ENCODE data around the gene TESK1. TPM values are rescaled to one million over a fixed set of nuclear protein-coding genes. Genes with fewer than 3 reads are reported as not detected.

Gene TESK1
- total and polyA plus RNA-seq, 2 donors (not counting 1 experiment from before 2014, with no cell fraction given): 43.8 to 94.1 TPM

DNA sequence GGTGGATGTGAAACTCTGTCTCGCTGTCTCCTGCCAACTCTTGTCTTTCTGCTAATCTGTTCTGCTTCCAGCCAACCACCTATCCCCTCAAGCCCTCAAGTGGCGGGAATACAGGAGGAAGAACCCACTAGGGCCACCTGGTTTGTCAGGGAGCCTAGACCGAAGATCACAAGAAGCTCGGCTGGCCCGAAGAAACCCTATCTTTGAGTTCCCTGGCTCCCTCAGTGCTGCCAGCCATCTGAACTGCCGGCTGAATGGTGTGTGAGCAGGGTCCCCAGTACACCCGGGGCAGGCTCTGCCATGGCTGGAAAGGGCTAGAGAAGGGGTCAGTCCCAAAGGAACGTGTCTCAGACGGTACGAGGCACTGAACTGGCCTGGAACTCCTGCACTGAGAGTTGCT, 49.2 kb upstream of the TESK1 start:
- no peaks in the 10 kb centered on the region for H3K9me3 Mint-ChIP-seq (ENCODE audit: insufficient read depth)
- H3K4me1 ChIP-seq (ENCODE audit: control insufficient read depth in 2 of 2, insufficient read depth in 2 of 2, low read length in 2 of 2): peaks cover 4 to 5% of the 10 kb centered on the region in 2 donors
- ATAC-seq (ENCODE audit: low read depth) (no peak), DNase-seq (no peak)
- no peak overlapping the region for H2AFZ ChIP-seq (ENCODE audit: insufficient read depth, low read depth, low read length, poor library complexity, severe bottlenecking)
- no peak overlapping the region for H3K4me3 Mint-ChIP-seq
- no peaks in the 10 kb centered on the region for H3K27me3 Mint-ChIP-seq
- no peak overlapping the region for H3K27ac ChIP-seq (ENCODE audit: low read length in 2 of 2)
- H3K4me3 ChIP-seq (ENCODE audit: control extremely low read depth in 1 of 5, extremely low read depth in 1 of 5, insufficient read depth in 1 of 5, low read depth in 2 of 5, low read length in 4 of 5): no peak overlapping the region
- no peak overlapping the region for H3K4me2 ChIP-seq (replicated peaks; ENCODE audit: low read depth, low read length, poor library complexity, severe bottlenecking)
- TF ChIP-seq, protein P1, sequence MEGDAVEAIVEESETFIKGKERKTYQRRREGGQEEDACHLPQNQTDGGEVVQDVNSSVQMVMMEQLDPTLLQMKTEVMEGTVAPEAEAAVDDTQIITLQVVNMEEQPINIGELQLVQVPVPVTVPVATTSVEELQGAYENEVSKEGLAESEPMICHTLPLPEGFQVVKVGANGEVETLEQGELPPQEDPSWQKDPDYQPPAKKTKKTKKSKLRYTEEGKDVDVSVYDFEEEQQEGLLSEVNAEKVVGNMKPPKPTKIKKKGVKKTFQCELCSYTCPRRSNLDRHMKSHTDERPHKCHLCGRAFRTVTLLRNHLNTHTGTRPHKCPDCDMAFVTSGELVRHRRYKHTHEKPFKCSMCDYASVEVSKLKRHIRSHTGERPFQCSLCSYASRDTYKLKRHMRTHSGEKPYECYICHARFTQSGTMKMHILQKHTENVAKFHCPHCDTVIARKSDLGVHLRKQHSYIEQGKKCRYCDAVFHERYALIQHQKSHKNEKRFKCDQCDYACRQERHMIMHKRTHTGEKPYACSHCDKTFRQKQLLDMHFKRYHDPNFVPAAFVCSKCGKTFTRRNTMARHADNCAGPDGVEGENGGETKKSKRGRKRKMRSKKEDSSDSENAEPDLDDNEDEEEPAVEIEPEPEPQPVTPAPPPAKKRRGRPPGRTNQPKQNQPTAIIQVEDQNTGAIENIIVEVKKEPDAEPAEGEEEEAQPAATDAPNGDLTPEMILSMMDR (IDR thresholded peaks at IDR 0.05): no peak
- TF ChIP-seq EZH2 (IDR thresholded peaks at IDR 0.05; ENCODE audit: borderline replicate concordance, insufficient read depth, low read depth, low read length, poor library complexity, severe bottlenecking): no peak
- peaks cover 4% of the 10 kb centered on the region for H3K4me1 Mint-ChIP-seq
- no peaks in the 10 kb centered on the region for H4K20me1 ChIP-seq (ENCODE audit: control insufficient read depth, insufficient read depth, low read length, poor library complexity, severe bottlenecking)
- H3K9me3 ChIP-seq (ENCODE audit: control extremely low read depth in 1 of 3, control insufficient read depth in 2 of 3, insufficient read depth in 1 of 3, low read length in 2 of 3): no peaks in the 10 kb centered on the region
- H3K36me3 ChIP-seq (replicated peaks in 1 of 2; ENCODE audit: control extremely low read depth in 1 of 2, control insufficient read depth in 1 of 2, extremely low read depth in 1 of 2, insufficient read depth in 2 of 2, low read length in 1 of 2): no peaks in the 10 kb centered on the region
- H3K79me2 ChIP-seq (ENCODE audit: control insufficient read depth, insufficient read depth, low read length): no peaks in the 10 kb centered on the region
- ChIA-PET POLR2A (no interaction called here), CTCF (no interaction called here)
- no peak overlapping the region for H3K9ac ChIP-seq (ENCODE audit: low read length)
- H3K27me3 ChIP-seq (replicated peaks in 1 of 4; ENCODE audit: control extremely low read depth in 1 of 4, control insufficient read depth in 3 of 4, insufficient read depth in 4 of 4, low read length in 3 of 4): no peaks in the 10 kb centered on the region
- intact Hi-C loops (cut with micrococcal nuclease): loop anchor here (10.0 kb wide), 1 partner anchor 651 kb away; no protein-coding TSS in a partner anchor
- H3K27ac Mint-ChIP-seq: no peak overlapping the region
- WGBS (ENCODE audit: insufficient coverage): 95% methylated on average over 9 of the region's 10 CpGs

DNA sequence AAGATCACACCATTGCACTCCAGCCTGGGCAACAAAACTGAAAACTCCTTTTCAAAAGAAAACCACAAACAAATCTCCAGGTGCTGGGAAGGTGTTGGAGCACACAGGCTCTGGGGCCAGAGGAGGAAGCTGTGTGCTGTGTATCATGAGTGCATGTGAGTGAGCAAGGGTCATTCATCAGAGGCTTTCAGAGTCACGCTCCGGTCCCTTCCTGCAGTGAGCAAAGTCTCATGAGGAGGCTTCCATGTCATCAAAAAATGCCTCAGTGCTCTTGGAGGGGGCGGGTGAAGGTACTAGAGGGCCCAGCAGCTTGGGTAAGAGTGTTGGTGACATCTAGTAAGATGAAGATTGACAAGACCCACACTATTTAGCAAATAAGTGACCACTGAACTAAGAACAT, 48.3 kb upstream of the TESK1 start:
- intact Hi-C loops (cut with micrococcal nuclease): loop anchor here (10.0 kb wide), 1 partner anchor 652 kb away; no protein-coding TSS in a partner anchor
- no peak overlapping the region for H3K4me2 ChIP-seq (replicated peaks; ENCODE audit: low read depth, low read length, poor library complexity, severe bottlenecking)
- H3K9me3 ChIP-seq (ENCODE audit: control extremely low read depth in 1 of 3, control insufficient read depth in 2 of 3, insufficient read depth in 1 of 3, low read length in 2 of 3): no peaks in the 10 kb centered on the region
- no peaks in the 10 kb centered on the region for H3K36me3 ChIP-seq (replicated peaks in 1 of 2; ENCODE audit: control extremely low read depth in 1 of 2, control insufficient read depth in 1 of 2, extremely low read depth in 1 of 2, insufficient read depth in 2 of 2, low read length in 1 of 2)
- H3K4me3 ChIP-seq (ENCODE audit: control extremely low read depth in 1 of 5, extremely low read depth in 1 of 5, insufficient read depth in 1 of 5, low read depth in 2 of 5, low read length in 4 of 5): no peak overlapping the region
- DNase-seq (no peak), ATAC-seq (ENCODE audit: low read depth) (no peak)
- H3K27ac ChIP-seq (ENCODE audit: low read length in 2 of 2): no peak overlapping the region
- H3K27me3 ChIP-seq (replicated peaks in 1 of 4; ENCODE audit: control extremely low read depth in 1 of 4, control insufficient read depth in 3 of 4, insufficient read depth in 4 of 4, low read length in 3 of 4): no peaks in the 10 kb centered on the region
- ChIA-PET CTCF (no interaction called here), POLR2A (no interaction called here)
- H3K4me1 ChIP-seq (ENCODE audit: control insufficient read depth in 2 of 2, insufficient read depth in 2 of 2, low read length in 2 of 2): peaks cover 4 to 5% of the 10 kb centered on the region in 2 donors
- H2AFZ ChIP-seq (ENCODE audit: insufficient read depth, low read depth, low read length, poor library complexity, severe bottlenecking): no peak overlapping the region
- no CpG with 5 or more reads among the region's 3 CpGs for WGBS (ENCODE audit: insufficient coverage)
- H3K27ac Mint-ChIP-seq: no peak overlapping the region
- no peaks in the 10 kb centered on the region for H4K20me1 ChIP-seq (ENCODE audit: control insufficient read depth, insufficient read depth, low read length, poor library complexity, severe bottlenecking)
- no peaks in the 10 kb centered on the region for H3K9me3 Mint-ChIP-seq (ENCODE audit: insufficient read depth)
- no peaks in the 10 kb centered on the region for H3K79me2 ChIP-seq (ENCODE audit: control insufficient read depth, insufficient read depth, low read length)
- H3K4me1 Mint-ChIP-seq: peaks cover 4% of the 10 kb centered on the region
- no peak overlapping the region for H3K9ac ChIP-seq (ENCODE audit: low read length)
- no peak overlapping the region for H3K4me3 Mint-ChIP-seq
- no peaks in the 10 kb centered on the region for H3K27me3 Mint-ChIP-seq
- TF ChIP-seq, protein P1 (IDR thresholded peaks at IDR 0.05): no peak
- TF ChIP-seq EZH2 (IDR thresholded peaks at IDR 0.05; ENCODE audit: borderline replicate concordance, insufficient read depth, low read depth, low read length, poor library complexity, severe bottlenecking): no peak

All from B cell (primary cell).